ENCODE data around the gene CFAP74. TPM values are rescaled to one million over a fixed set of nuclear protein-coding genes. Genes with fewer than 3 reads are reported as not detected.

Gene CFAP74
- total RNA-seq, 1 donor from 2014 or later: 0.42 TPM

GRCh38 chr1:1915911-1916840, 87.4 kb downstream of the CFAP74 start:
- H3K36me3 Mint-ChIP-seq: no peaks in the 10 kb centered on the region
- TF ChIP-seq CTCF (IDR thresholded peaks at IDR 0.05; ENCODE audit: unreplicated experiment): no peak
- peak in 1 of 2 experiments; percentile 18 for DNase-seq (ENCODE audit: low spot score in 2 of 2, unreplicated experiment in 2 of 2)
- H3K27me3 Mint-ChIP-seq (ENCODE audit: low read depth): peaks cover 15% of the 10 kb centered on the region
- no peaks in the 10 kb centered on the region for H3K9me3 Mint-ChIP-seq
- no peaks in the 10 kb centered on the region for H3K4me1 Mint-ChIP-seq
- H3K4me3 Mint-ChIP-seq: no peak overlapping the region
- H3K27ac Mint-ChIP-seq: no peak overlapping the region

GRCh38 chr1:1914971-1915692, 88.5 kb downstream of the CFAP74 start, which contains the start of gene CALML6:
TSS of gene CALML6 (plus strand) at chr1:1915260. CDS start at chr1:1915281, 21 bp downstream.
- Mint-ChIP-seq H3K9me3 (no peaks in the 10 kb centered on the region), H3K4me3 (no peak within 1 kb of the TSS), H3K27ac (no peak within 1 kb of the TSS), H3K36me3 (no peaks in the 10 kb centered on the region), H3K4me1 (peaks cover 2% of the 10 kb centered on the region), H3K27me3 (ENCODE audit: low read depth) (peaks cover 15% of the 10 kb centered on the region)
- peak in 1 of 2 experiments; percentile 17 for DNase-seq (ENCODE audit: low spot score in 2 of 2, unreplicated experiment in 2 of 2)
- TF ChIP-seq CTCF (IDR thresholded peaks at IDR 0.05; ENCODE audit: unreplicated experiment): no peak

DNA sequence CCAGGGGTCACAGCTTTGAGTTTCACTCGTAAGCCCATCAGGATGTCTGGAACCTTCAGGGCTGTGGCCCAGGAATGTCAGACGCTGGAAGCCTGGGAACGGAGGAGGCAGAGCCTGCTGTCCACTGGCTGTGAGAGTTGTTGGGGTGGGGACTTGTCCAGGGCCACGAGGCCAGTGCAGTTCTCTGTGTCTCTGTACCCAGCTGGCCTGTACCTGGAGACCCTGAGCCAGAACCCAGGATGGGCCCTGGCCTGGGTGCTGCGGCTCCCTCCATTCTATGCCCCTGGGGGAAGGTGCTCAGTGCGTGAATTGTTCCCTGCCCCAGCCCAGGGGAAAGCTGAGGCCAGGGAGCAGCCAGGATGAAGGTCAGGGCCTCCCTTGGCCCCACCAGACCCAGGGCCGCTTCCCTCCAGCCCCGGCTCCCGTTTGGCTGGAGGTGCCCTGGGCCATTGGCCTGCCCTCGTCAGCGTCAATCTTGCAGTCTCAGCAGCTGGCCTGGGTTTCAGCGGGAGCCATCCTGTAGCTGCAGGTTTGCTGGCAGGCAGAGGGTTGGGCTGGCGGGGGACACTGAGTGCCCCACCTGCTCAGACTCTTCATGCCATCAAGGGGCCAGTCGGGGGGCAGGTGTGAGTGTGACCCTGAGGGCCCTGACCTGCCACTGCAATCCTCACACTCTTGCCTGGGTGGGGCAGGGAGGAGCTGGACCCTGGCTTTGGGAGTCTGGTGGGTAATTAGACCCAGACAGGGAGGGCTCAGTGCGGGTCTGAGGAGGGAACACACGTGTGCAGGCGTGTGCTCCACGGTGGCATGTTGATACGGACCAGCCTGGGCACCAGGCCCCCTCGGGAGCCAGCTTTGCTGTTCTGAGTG, 89.2 kb downstream of the CFAP74 start:
- peaks cover 15% of the 10 kb centered on the region for H3K27me3 Mint-ChIP-seq (ENCODE audit: low read depth)

GRCh38 chr1:1911350-1912041, 92.1 kb downstream of the CFAP74 start:
- Mint-ChIP-seq H3K36me3 (no peaks in the 10 kb centered on the region), H3K4me1 (peaks cover 11% of the 10 kb centered on the region), H3K27ac (no peak overlapping the region), H3K4me3 (peak overlapping the region; percentile 17), H3K27me3 (ENCODE audit: low read depth) (peaks cover 8% of the 10 kb centered on the region), H3K9me3 (no peaks in the 10 kb centered on the region)
- no peak for TF ChIP-seq CTCF (IDR thresholded peaks at IDR 0.05; ENCODE audit: unreplicated experiment)
- DNase-seq (ENCODE audit: low spot score in 2 of 2, unreplicated experiment in 2 of 2): no peak

More for the DNA sequence above, 89.2 kb downstream of the CFAP74 start:
- Mint-ChIP-seq H3K27ac (no peak overlapping the region), H3K36me3 (no peaks in the 10 kb centered on the region), H3K4me1 (peaks cover 7% of the 10 kb centered on the region), H3K4me3 (no peak overlapping the region), H3K9me3 (no peaks in the 10 kb centered on the region)
- peak in 1 of 2 experiments; percentile 18 for DNase-seq (ENCODE audit: low spot score in 2 of 2, unreplicated experiment in 2 of 2)
- no peak for TF ChIP-seq CTCF (IDR thresholded peaks at IDR 0.05; ENCODE audit: unreplicated experiment)
